Endothelial cell of umbilical vein (primary cell): ENCODE results near the gene DLGAP4. TPM values are rescaled to one million over a fixed set of nuclear protein-coding genes. Genes with fewer than 3 reads are reported as not detected.

Experiments
- BruUV-seq: library from RNA; stranded (reverse); fragments of 400-500 nt; replicated peaks from 2 replicates; lab custom pipeline; 2021; lab: Mats Ljungman, UMichigan
- CTCF ChIA-PET: fragments of 300-600, 350-600 bp; sonication (Branson Sonifier 250); formaldehyde crosslinking; loops from one replicate; lab custom pipeline; 2021; ENCODE audit warnings: antibody characterized with exemption, inconsistent platforms; lab: Charles Lee
- POLR2A ChIA-PET: fragments of 300-600, 350-600 bp; sonication (Branson Sonifier 250); formaldehyde crosslinking; loops from one replicate; lab custom pipeline; 2021; ENCODE audit warnings: antibody characterized with exemption, inconsistent platforms; lab: Charles Lee
- DNase-seq: peaks from one replicate; pipeline ENCODE4 v3.0.0-alpha.2; 2011; ENCODE audit warnings: low read depth, low spot score
- FAIRE-seq: peaks from 2 replicates; lab custom pipeline; 2011; peaks lifted over from hg19 to GRCh38; lab: Jason Lieb, UNC
- H2AFZ ChIP-seq: 2 replicates; pipeline ENCODE4 v1.6.0; 2012; ENCODE audit warnings: low read depth, low read length, control low read depth, inconsistent platforms
- H3K27ac ChIP-seq: 2 replicates; pipeline ENCODE4 v1.5.1; 2011; ENCODE audit warnings: low read depth, mild to moderate bottlenecking, control low read depth, low read length, moderate library complexity; ENCODE audit not compliant: insufficient read depth
- H3K27me3 ChIP-seq, 2 experiments: 2 replicates each; pipeline versions ENCODE4 v1.6.0 to v1.6.1; 2011; ENCODE audit warnings: low read length in 2 of 2, mixed read lengths in 1 of 2; ENCODE audit not compliant: control insufficient read depth in 2 of 2, insufficient read depth in 2 of 2
- H3K36me3 ChIP-seq, 2 experiments: 2 replicates in 1 of 2; 3 replicates in 1 of 2; pipeline ENCODE4 v1.5.1; 2011; ENCODE audit warnings: low read length in 2 of 2, mild to moderate bottlenecking in 1 of 2, moderate library complexity in 1 of 2; ENCODE audit not compliant: control insufficient read depth in 2 of 2, insufficient read depth in 2 of 2; ENCODE audit errors: extremely low read depth in 1 of 2
- H3K4me1 ChIP-seq: 3 replicates; pipeline ENCODE4 v1.5.1; 2011; ENCODE audit warnings: mild to moderate bottlenecking, low read length; ENCODE audit not compliant: control insufficient read depth, insufficient read depth; ENCODE audit errors: extremely low read depth
- H3K4me2 ChIP-seq: 2 replicates; pipeline ENCODE4 v1.6.1; 2011; ENCODE audit warnings: low read length, control low read depth, mixed read lengths; ENCODE audit not compliant: insufficient read depth
- H3K4me3 ChIP-seq, 3 experiments: fragments of 200-600 bp in 1 of 3; sonication (generic), shearing (Covaris generic) in 1 of 3; replicated peaks in 1 of 3; 2 replicates each; pipeline ENCODE4 v1.5.1; 2011 to 2016; ENCODE audit warnings: control low read depth in 3 of 3, low read length in 3 of 3, mild to moderate bottlenecking in 2 of 3, inconsistent platforms in 1 of 3, low read depth in 1 of 3, moderate library complexity in 1 of 3; ENCODE audit not compliant: insufficient read depth in 1 of 3
- H3K79me2 ChIP-seq: 2 replicates; pipeline ENCODE4 v1.6.0; 2012; ENCODE audit warnings: low read length, inconsistent platforms; ENCODE audit not compliant: control insufficient read depth, insufficient read depth
- H3K9ac ChIP-seq: replicated peaks from 2 replicates; pipeline ENCODE3; 2011; ENCODE audit warnings: low read length, control low read depth; ENCODE audit not compliant: insufficient read depth; ENCODE audit errors: extremely low read depth
- H3K9me1 ChIP-seq: replicated peaks from 3 replicates; pipeline ENCODE4 v1.6.0; 2011; ENCODE audit warnings: mild to moderate bottlenecking, low read length; ENCODE audit not compliant: control insufficient read depth, insufficient read depth; ENCODE audit errors: extremely low read depth
- H3K9me3 ChIP-seq: replicated peaks from 2 replicates; pipeline ENCODE4 v1.5.1; 2012; ENCODE audit warnings: low read length, inconsistent platforms; ENCODE audit not compliant: control insufficient read depth, insufficient read depth
- H4K20me1 ChIP-seq: replicated peaks from 2 replicates; pipeline ENCODE3; 2011; ENCODE audit warnings: mild to moderate bottlenecking, low read length; ENCODE audit not compliant: control insufficient read depth, insufficient read depth; ENCODE audit errors: extremely low read depth
- EZH2 ChIP-seq: IDR thresholded peaks from 2 replicates; pipeline ENCODE4 v1.6.1; 2012; ENCODE audit warnings: borderline replicate concordance, low read depth, mild to moderate bottlenecking, moderate library complexity, low read length, inconsistent platforms; ENCODE audit not compliant: severe bottlenecking
- FOS ChIP-seq: IDR thresholded peaks from 2 replicates; pipeline ENCODE4 v1.6.1; 2011; ENCODE audit warnings: mild to moderate bottlenecking, low read length, moderate library complexity, borderline replicate concordance; ENCODE audit not compliant: insufficient read depth
- GATA2 ChIP-seq: IDR thresholded peaks from 2 replicates; pipeline ENCODE4 v1.7.0; 2011; ENCODE audit warnings: low read depth, mild to moderate bottlenecking, moderate library complexity, mixed read lengths, low read length; ENCODE audit not compliant: insufficient read length, insufficient read depth
- JUN ChIP-seq: IDR thresholded peaks from 2 replicates; pipeline ENCODE4 v1.6.1; 2011; ENCODE audit warnings: borderline replicate concordance, low read depth; ENCODE audit not compliant: insufficient read length, insufficient read depth
- POLR2A ChIP-seq: IDR thresholded peaks from 2 replicates; pipeline ENCODE4 v1.6.1; 2012; ENCODE audit warnings: low read depth, mild to moderate bottlenecking, control low read depth, low read length
- POLR2AphosphoS5 ChIP-seq: IDR thresholded peaks from 2 replicates; pipeline ENCODE4 v1.6.1; 2012; ENCODE audit warnings: low read depth, mild to moderate bottlenecking, control low read depth, low read length, moderate library complexity; ENCODE audit not compliant: insufficient read depth
- dilution Hi-C: fragments of 300-500 bp; cut with MboI; formaldehyde crosslinking; loops from one replicate; pipeline ENCODE4 v1.15.0; 2019; ENCODE audit warnings: low sequenced_read_pairs; ENCODE audit not compliant: extremely low pct_ligation_motif_present
- intact Hi-C: fragments of 100-400 bp; cut with micrococcal nuclease; formaldehyde crosslinking; loops from one replicate; pipeline ENCODE4 v1.10.0; 2022
- polyA plus RNA-seq, 4 experiments: library from polyadenylated mRNA; depleted of rRNA in 3 of 4; stranded (reverse) in 3 of 4; unstranded in 1 of 4; fragments of >200 nt; gene quantifications; 2 replicates each; pipeline versions ENCODE4 v1.2.1 to v1.2.3, GENCODE V29; 2011 to 2012; ENCODE audit warnings: missing spikeins in 1 of 4
- total RNA-seq: library from RNA; stranded (reverse); gene quantifications from 2 replicates; pipeline ENCODE4 v1.2.3, GENCODE V29; 2021
- TF ChIP-seq, protein P1 (sequence below), 2 donors: IDR thresholded peaks; 1 replicate in 1 of 2; 2 replicates in 1 of 2; pipeline ENCODE4 v1.5.1; 2011; ENCODE audit warnings: low read length in 2 of 2, mild to moderate bottlenecking in 2 of 2, moderate library complexity in 2 of 2, control low read depth in 1 of 2, inconsistent platforms in 1 of 2, low read depth in 1 of 2; ENCODE audit not compliant: insufficient read depth in 1 of 2; ENCODE audit errors: extremely low read depth in 1 of 2
- TF ChIP-seq, protein P2 (sequence below): IDR thresholded peaks from 2 replicates; pipeline ENCODE4 v1.6.1; 2011; ENCODE audit not compliant: insufficient read depth, insufficient read length

The DLGAP4 gene
- total and polyA plus RNA-seq, 2 donors (not counting 3 experiments of a cell fraction or from before 2014, with no cell fraction given) = 57.5 to 125 TPM

DNA sequence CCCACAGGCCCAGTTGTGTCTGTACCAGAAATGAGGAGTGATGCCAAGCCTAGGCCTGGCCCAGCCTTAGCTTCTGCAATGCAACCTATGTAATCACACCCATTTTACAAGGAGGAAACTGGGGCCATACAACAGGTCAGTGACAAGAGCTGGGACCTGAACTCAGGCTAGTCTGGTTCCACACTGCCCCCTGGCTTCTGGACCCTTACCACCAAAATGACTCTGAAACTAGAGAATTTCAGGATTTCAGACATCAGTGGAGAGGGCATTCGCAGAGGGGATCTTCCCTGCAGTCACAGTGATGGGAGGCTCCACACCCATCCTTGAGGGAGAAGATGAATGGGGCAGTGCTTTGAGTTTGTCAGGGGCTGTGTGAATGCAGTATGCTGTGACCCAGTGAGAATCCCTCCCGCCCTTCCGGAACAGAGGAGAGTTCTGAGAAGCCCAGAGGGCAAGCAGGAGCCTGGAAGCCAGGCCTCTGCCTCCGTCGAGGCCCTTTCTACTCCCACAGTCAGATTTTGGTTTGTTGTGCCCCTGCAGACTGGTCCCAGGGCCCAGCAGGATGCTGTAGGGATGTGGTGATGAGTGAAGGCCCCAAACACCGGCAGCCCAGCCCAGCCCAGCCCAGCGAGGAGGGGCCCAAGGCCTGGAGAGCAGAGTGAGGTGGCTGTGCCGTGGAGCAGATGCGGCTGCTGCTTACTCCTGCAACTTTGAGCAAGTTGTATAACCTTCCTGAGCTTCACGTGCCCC, 187.1 kb downstream of the DLGAP4 start:
- no peak overlapping the region for H3K9ac ChIP-seq
- H3K9me3 ChIP-seq = no peaks in the 10 kb centered on the region
- H2AFZ ChIP-seq = no peak overlapping the region
- H3K27me3 ChIP-seq = no peaks in the 10 kb centered on the region
- H3K4me3 ChIP-seq = no peak overlapping the region
- TF ChIP-seq, protein P1, sequence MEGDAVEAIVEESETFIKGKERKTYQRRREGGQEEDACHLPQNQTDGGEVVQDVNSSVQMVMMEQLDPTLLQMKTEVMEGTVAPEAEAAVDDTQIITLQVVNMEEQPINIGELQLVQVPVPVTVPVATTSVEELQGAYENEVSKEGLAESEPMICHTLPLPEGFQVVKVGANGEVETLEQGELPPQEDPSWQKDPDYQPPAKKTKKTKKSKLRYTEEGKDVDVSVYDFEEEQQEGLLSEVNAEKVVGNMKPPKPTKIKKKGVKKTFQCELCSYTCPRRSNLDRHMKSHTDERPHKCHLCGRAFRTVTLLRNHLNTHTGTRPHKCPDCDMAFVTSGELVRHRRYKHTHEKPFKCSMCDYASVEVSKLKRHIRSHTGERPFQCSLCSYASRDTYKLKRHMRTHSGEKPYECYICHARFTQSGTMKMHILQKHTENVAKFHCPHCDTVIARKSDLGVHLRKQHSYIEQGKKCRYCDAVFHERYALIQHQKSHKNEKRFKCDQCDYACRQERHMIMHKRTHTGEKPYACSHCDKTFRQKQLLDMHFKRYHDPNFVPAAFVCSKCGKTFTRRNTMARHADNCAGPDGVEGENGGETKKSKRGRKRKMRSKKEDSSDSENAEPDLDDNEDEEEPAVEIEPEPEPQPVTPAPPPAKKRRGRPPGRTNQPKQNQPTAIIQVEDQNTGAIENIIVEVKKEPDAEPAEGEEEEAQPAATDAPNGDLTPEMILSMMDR (IDR thresholded peaks at IDR 0.05; ENCODE audit: extremely low read depth in 1 of 2, insufficient read depth in 1 of 2, low read depth in 1 of 2, low read length in 2 of 2) = peak; percentile 22 to 33
- no peak for TF ChIP-seq FOS
- TF ChIP-seq JUN = no peak
- H3K4me1 ChIP-seq = peaks cover 19% of the 10 kb centered on the region
- ChIA-PET CTCF (interaction anchor here (0.6 to 3.3 kb wide), 14 partner anchors 8 to 291 kb away, joined by 3 to 19 read pairs (median 4); no protein-coding TSS in a partner anchor), POLR2A (no interaction called here)
- intact Hi-C loops (loop anchor here (2.0 kb wide), 1 partner anchor 26 kb away; no protein-coding TSS in a partner anchor), dilution Hi-C loops (no loop called here)
- peaks cover 10 to 28% of the 10 kb centered on the region in 2 experiments for H3K36me3 ChIP-seq
- peaks cover 64% of the 10 kb centered on the region for H3K79me2 ChIP-seq
- DNase-seq = peak; percentile 34
- H3K9me1 ChIP-seq = no peaks in the 10 kb centered on the region
- no peak overlapping the region for H3K4me2 ChIP-seq
- peak; percentile 80 for FAIRE-seq
- no TSS peak for BruUV-seq
- H3K27ac ChIP-seq = no peak overlapping the region
- peaks cover 3% of the 10 kb centered on the region for H4K20me1 ChIP-seq

DNA sequence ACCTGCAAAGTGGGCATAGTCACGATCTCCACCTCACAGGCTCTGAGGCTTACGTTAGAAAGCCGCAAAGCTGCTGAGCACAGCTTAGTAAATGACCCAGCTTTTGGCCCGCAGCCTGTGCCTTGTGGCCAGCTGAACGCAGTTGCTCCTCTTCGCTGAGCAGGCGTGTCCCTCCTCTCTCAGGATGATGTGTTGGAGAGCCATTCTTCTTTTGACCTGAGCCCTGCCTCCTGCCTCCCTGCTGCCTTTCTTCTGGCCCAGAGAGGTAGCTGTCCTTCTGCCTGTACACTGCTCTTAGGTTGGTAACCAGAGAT, 187.6 kb downstream of the DLGAP4 start:
- H3K9ac ChIP-seq = no peak overlapping the region

More for the DNA sequence above, 187.6 kb downstream of the DLGAP4 start:
- H3K27ac ChIP-seq = no peak overlapping the region
- H3K9me3 ChIP-seq = no peaks in the 10 kb centered on the region
- BruUV-seq = no TSS peak
- ChIA-PET CTCF (interaction anchor here (0.8 to 3.3 kb wide), 5 partner anchors 16 to 291 kb away, joined by 3 to 11 read pairs (median 4); no protein-coding TSS in a partner anchor), POLR2A (no interaction called here)
- H3K36me3 ChIP-seq = peaks cover 11 to 34% of the 10 kb centered on the region in 2 experiments
- DNase-seq = no peak
- no peaks in the 10 kb centered on the region for H3K9me1 ChIP-seq
- H3K4me1 ChIP-seq = peaks cover 19% of the 10 kb centered on the region
- no peak overlapping the region for H3K4me2 ChIP-seq
- H2AFZ ChIP-seq = no peak overlapping the region
- H4K20me1 ChIP-seq = peaks cover 3% of the 10 kb centered on the region
- intact Hi-C loops (loop anchor here (2.0 kb wide), 1 partner anchor 27 kb away; no protein-coding TSS in a partner anchor), dilution Hi-C loops (no loop called here)
- H3K27me3 ChIP-seq = no peaks in the 10 kb centered on the region
- no peak overlapping the region for H3K4me3 ChIP-seq
- H3K79me2 ChIP-seq = peaks cover 62% of the 10 kb centered on the region
- no peak for TF ChIP-seq FOS
- no peak for TF ChIP-seq GATA2
- no peak for TF ChIP-seq EZH2
- TF ChIP-seq, protein P2, sequence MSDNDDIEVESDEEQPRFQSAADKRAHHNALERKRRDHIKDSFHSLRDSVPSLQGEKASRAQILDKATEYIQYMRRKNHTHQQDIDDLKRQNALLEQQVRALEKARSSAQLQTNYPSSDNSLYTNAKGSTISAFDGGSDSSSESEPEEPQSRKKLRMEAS = no peak
- TF ChIP-seq, protein P1 (IDR thresholded peaks at IDR 0.05; ENCODE audit: extremely low read depth in 1 of 2, insufficient read depth in 1 of 2, low read depth in 1 of 2, low read length in 2 of 2) = no peak
- TF ChIP-seq POLR2AphosphoS5 = no peak
- no peak for TF ChIP-seq JUN
- TF ChIP-seq POLR2A = no peak
- no peak for FAIRE-seq
